Measurements from ENCODE around the gene DHFR.
A peak's percentile ranks its signal among the peaks of the same experiment; 100 is the strongest.

DHFR gene

GRCh38 chr5:80656425-80656824 is 1.6 kb upstream of the DHFR start:
- no peak for DNase-seq

- DNase-seq = no peak
Measured at GRCh38 chr5:80655231-80655774, 520 bp upstream of the DHFR start.

- DNase-seq = peak; percentile 65
Measured at GRCh38 chr5:80654054-80654390, 761 bp downstream of the DHFR start.

GRCh38 chr5:80653502-80653901 is 1.3 kb downstream of the DHFR start:
- no peak for DNase-seq

- DNase-seq = no peak
Measured at GRCh38 chr5:80646926-80647325, 7.9 kb downstream of the DHFR start.

GRCh38 chr5:80644900-80645299 is 9.9 kb downstream of the DHFR start:
- DNase-seq = no peak

- no peak for DNase-seq
Measured at GRCh38 chr5:80641353-80641752, 13.4 kb downstream of the DHFR start.

GRCh38 chr5:80634193-80634592 is 20.6 kb downstream of the DHFR start:
- no peak for DNase-seq

- no peak for DNase-seq
Measured at GRCh38 chr5:80632700-80633099, 22.1 kb downstream of the DHFR start.

GRCh38 chr5:80631278-80632259 is 23.2 kb downstream of the DHFR start:
- no peak for DNase-seq

GRCh38 chr5:80629281-80629680 is 25.5 kb downstream of the DHFR start:
- DNase-seq = no peak

- DNase-seq = no peak
Measured at GRCh38 chr5:80625230-80625629, 29.6 kb downstream of the DHFR start.

GRCh38 chr5:80623999-80624398 is 30.8 kb downstream of the DHFR start:
- DNase-seq = no peak

GRCh38 chr5:80622756-80623155 is 32.0 kb downstream of the DHFR start:
- no peak for DNase-seq

GRCh38 chr5:80620211-80620610 is 34.6 kb downstream of the DHFR start:
- no peak for DNase-seq

- DNase-seq = no peak
Measured at GRCh38 chr5:80619086-80619485, 35.7 kb downstream of the DHFR start.

GRCh38 chr5:80618438-80618837 is 36.3 kb downstream of the DHFR start:
- no peak for DNase-seq

- DNase-seq = no peak
Measured at GRCh38 chr5:80615266-80615914, 39.4 kb downstream of the DHFR start.

- no peak for DNase-seq
Measured at GRCh38 chr5:80609692-80610091, 45.1 kb downstream of the DHFR start.

- no peak for DNase-seq
Measured at GRCh38 chr5:80608731-80609130, 46.1 kb downstream of the DHFR start.

GRCh38 chr5:80607832-80608231 is 47.0 kb downstream of the DHFR start:
- no peak for DNase-seq

GRCh38 chr5:80607343-80607742 is 47.4 kb downstream of the DHFR start:
- DNase-seq = no peak

GRCh38 chr5:80600943-80601693 is 53.7 kb downstream of the DHFR start:
- no peak for DNase-seq
